CD4-positive, alpha-beta T cell (primary cell): ENCODE results near the gene FGF16. TPM values are rescaled to one million over a fixed set of nuclear protein-coding genes. Genes with fewer than 3 reads are reported as not detected.

Experiments
- ATAC-seq: fragments of 200-7000 bp; cut with Tn5 transposase; one replicate; pipeline ENCODE4 v1.10.0; 2022; ENCODE audit warnings: mild to moderate bottlenecking; ENCODE audit not compliant: poor library complexity
- CTCF ChIA-PET: fragments of 350-600 bp; sonication (Branson Sonifier 250); formaldehyde crosslinking; loops from one replicate; lab custom pipeline; 2021; ENCODE audit warnings: antibody characterized with exemption, inconsistent platforms; lab: Charles Lee
- POLR2A ChIA-PET: fragments of 350-600 bp; sonication (Branson Sonifier 250); formaldehyde crosslinking; loops from one replicate; lab custom pipeline; 2021; ENCODE audit warnings: antibody characterized with exemption, inconsistent platforms; lab: Charles Lee
- DNase-seq, 14 experiments: peaks; one replicate each; pipeline ENCODE4 v3.0.0-alpha.2; 2013 to 2020; ENCODE audit warnings: mixed read lengths in 2 of 14
- H3K27ac ChIP-seq, 2 donors: one replicate each; pipeline versions ENCODE4 v1.5.1 to v1.7.0; 2013; ENCODE audit warnings: low read length in 2 of 2, low read depth in 1 of 2, mild to moderate bottlenecking in 1 of 2
- H3K27me3 ChIP-seq, 2 experiments: 1 replicate in 1 of 2; 2 replicates in 1 of 2; pipeline versions ENCODE4 v1.6.1 to v1.7.0; 2013; ENCODE audit warnings: low read length in 2 of 2, control low read depth in 1 of 2, mild to moderate bottlenecking in 1 of 2, moderate library complexity in 1 of 2; ENCODE audit not compliant: insufficient read depth in 2 of 2, control insufficient read depth in 1 of 2
- H3K36me3 ChIP-seq: one replicate; pipeline ENCODE4 v1.6.1; 2013; ENCODE audit warnings: low read length, control low read depth; ENCODE audit not compliant: insufficient read depth
- H3K4me1 ChIP-seq: one replicate; pipeline ENCODE4 v1.6.1; 2013; ENCODE audit warnings: low read length, control low read depth; ENCODE audit not compliant: insufficient read depth
- H3K4me3 ChIP-seq: one replicate; pipeline ENCODE4 v1.5.1; 2013; ENCODE audit warnings: mild to moderate bottlenecking, low read length, moderate library complexity
- H3K9me3 ChIP-seq, 2 experiments: 1 replicate in 1 of 2; 2 replicates in 1 of 2; pipeline versions ENCODE4 v1.6.1 to v1.7.0; 2013; ENCODE audit warnings: low read length in 2 of 2, mild to moderate bottlenecking in 2 of 2, control low read depth in 1 of 2, moderate library complexity in 1 of 2; ENCODE audit not compliant: control insufficient read depth in 1 of 2, insufficient read depth in 1 of 2
- H3K27ac Mint-ChIP-seq: one replicate; pipeline ENCODE4 v1.8.0; 2020; ENCODE audit warnings: mixed read lengths
- H3K27me3 Mint-ChIP-seq: one replicate; pipeline ENCODE4 v1.8.0; 2021; ENCODE audit warnings: mixed read lengths
- H3K36me3 Mint-ChIP-seq: one replicate; pipeline ENCODE4 v1.8.0; 2021; ENCODE audit warnings: low read depth, mixed read lengths
- H3K4me1 Mint-ChIP-seq: one replicate; pipeline ENCODE4 v1.8.0; 2021; ENCODE audit warnings: low read depth, mixed read lengths
- H3K4me3 Mint-ChIP-seq: one replicate; pipeline ENCODE4 v1.8.0; 2020; ENCODE audit warnings: mild to moderate bottlenecking, mixed read lengths
- H3K9me3 Mint-ChIP-seq: one replicate; pipeline ENCODE4 v1.8.0; 2020; ENCODE audit warnings: mixed read lengths
- intact Hi-C, 2 experiments: fragments of 100-400 bp; cut with DNase I in 1 of 2; cut with micrococcal nuclease in 1 of 2; formaldehyde crosslinking; loops; one replicate each; pipeline versions ENCODE4 v1.15.1 to v1.9.0; 2023 to 2025; cut with DNase I, micrococcal nuclease
- total RNA-seq, 174 experiments: library from RNA in 2 of 174; stranded (reverse) in 2 of 174; gene quantifications; one replicate each; pipeline ENCODE4 v1.2.3 and lab custom pipeline; 2021 to 2026
- TF ChIP-seq, protein P1 (sequence below): fragments of 200-600 bp; IDR thresholded peaks from one replicate; pipeline ENCODE4 v1.8.0; 2022; ENCODE audit warnings: antibody characterized with exemption, mild to moderate bottlenecking

The FGF16 gene
- total RNA-seq, 2 experiments from 2014 or later = not detected

DNA sequence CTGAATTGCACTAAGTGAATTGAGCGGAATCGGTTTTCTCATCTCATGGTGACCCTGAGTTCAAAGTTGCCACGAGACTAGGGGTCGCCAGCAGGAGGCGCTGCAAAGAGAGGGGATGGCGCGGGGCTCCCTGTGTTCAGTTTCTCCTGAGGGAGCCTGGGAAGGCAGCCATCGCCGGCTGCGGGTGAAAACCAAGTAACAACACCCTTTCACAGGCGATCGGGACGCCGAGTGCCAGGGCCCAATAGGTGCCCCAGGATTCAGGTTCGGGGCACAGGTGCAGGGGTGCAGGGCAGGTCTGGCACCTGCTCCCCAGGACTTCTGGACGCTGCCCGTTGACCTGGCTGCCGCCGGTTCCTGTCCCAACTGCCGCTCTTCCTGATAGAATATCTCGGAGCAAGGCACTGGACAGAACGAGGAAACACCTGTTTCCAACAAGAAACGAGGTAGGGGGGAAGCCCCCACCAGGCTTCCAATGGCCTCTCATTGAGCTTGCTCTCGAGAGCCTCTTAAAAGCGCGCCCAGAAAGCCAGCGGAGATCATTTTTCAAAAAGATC, 1.1 kb upstream of the FGF16 start:
- H3K27ac ChIP-seq = no peak overlapping the region
- ATAC-seq (no peak), DNase-seq (peak in 3 of 14 experiments; percentile 1 to 8 (median 7))
- no peak overlapping the region for H3K27ac Mint-ChIP-seq
- H3K9me3 Mint-ChIP-seq = no peaks in the 10 kb centered on the region
- H3K27me3 ChIP-seq = peaks cover 10 to 25% of the 10 kb centered on the region in 2 experiments
- intact Hi-C loops = loop anchor here in 1 of 2 experiments (10.0 kb wide), 1 partner anchor 61 kb away; no protein-coding TSS in a partner anchor
- H3K4me1 ChIP-seq = peaks cover 17% of the 10 kb centered on the region
- peaks cover 47% of the 10 kb centered on the region for H3K27me3 Mint-ChIP-seq
- no peaks in the 10 kb centered on the region for H3K36me3 ChIP-seq
- TF ChIP-seq, protein P1, sequence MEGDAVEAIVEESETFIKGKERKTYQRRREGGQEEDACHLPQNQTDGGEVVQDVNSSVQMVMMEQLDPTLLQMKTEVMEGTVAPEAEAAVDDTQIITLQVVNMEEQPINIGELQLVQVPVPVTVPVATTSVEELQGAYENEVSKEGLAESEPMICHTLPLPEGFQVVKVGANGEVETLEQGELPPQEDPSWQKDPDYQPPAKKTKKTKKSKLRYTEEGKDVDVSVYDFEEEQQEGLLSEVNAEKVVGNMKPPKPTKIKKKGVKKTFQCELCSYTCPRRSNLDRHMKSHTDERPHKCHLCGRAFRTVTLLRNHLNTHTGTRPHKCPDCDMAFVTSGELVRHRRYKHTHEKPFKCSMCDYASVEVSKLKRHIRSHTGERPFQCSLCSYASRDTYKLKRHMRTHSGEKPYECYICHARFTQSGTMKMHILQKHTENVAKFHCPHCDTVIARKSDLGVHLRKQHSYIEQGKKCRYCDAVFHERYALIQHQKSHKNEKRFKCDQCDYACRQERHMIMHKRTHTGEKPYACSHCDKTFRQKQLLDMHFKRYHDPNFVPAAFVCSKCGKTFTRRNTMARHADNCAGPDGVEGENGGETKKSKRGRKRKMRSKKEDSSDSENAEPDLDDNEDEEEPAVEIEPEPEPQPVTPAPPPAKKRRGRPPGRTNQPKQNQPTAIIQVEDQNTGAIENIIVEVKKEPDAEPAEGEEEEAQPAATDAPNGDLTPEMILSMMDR = no peak
- ChIA-PET CTCF (no interaction called here), POLR2A (no interaction called here)
- peak overlapping the region; percentile 85 for H3K4me3 Mint-ChIP-seq
- no peaks in the 10 kb centered on the region for H3K9me3 ChIP-seq
- H3K4me1 Mint-ChIP-seq = peaks cover 6% of the 10 kb centered on the region
- no peaks in the 10 kb centered on the region for H3K36me3 Mint-ChIP-seq
- peak overlapping the region; percentile 37 for H3K4me3 ChIP-seq

DNA sequence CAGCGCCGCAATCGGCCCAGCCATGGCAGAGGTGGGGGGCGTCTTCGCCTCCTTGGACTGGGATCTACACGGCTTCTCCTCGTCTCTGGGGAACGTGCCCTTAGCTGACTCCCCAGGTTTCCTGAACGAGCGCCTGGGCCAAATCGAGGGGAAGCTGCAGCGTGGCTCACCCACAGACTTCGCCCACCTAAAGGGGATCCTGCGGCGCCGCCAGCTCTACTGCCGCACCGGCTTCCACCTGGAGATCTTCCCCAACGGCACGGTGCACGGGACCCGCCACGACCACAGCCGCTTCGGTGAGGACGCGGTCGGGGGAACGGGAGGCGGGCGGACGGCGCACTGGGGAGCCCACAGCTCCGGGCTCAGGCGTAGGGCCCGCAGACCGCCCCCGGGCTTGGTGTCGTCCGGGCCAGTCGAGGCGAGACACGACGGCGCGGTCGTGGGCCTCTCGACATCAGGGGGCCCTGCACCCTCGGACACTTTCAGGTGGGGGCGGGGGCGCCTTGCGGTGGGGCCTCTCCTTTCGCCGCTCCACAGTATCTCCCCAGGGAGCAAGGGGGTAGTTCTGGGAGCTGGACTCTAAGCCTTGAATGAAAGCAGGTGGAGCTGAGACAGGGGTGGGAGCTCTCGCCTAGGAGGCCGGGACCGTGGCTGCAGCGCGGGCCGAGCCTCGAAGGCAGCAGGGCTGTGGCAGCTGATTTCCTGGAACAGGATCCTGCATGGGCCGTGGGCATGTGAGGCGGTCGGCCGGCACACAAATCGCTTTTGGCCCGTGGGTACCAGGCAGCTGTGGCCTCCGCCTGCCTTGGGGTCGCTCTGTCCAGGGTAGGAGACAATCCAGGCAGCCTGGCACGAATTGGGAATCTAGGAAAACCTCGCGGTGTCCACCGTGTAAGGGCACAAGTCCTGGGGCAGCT, 722 bp downstream of the FGF16 start:
- ATAC-seq = no peak
- no peak overlapping the region for H3K4me3 Mint-ChIP-seq
- H3K4me3 ChIP-seq = peak overlapping the region; percentile 24

DNA sequence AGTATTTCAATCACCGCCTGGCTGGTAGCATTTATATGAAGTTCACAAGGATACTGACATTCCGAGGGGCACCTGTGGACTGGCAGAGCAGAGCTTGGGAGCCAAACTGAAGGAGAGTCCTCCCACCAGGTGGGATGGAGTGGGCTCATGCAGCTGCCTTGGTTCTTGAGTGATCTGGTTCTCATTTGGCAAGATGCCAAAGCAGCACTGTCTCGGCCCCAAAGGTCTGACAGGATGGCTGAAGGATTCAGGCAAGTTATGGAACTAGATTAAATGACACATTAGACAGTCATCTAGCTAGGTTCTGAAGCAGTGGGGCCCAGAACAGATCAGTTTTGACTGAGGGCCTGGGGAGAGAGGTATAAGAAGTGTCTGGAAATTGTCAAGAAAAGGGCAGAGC, 3.2 kb downstream of the FGF16 start:
- Histone ChIP-seq H3K36me3 (no peaks in the 10 kb centered on the region), H3K4me3 (no peak overlapping the region), H3K27ac (no peak overlapping the region), H3K4me1 (peaks cover 17% of the 10 kb centered on the region), H3K27me3 (peaks cover 10% of the 10 kb centered on the region in 2 experiments), H3K9me3 (no peaks in the 10 kb centered on the region)
- Mint-ChIP-seq H3K4me1 (peaks cover 6% of the 10 kb centered on the region), H3K4me3 (no peak overlapping the region), H3K27me3 (peaks cover 25% of the 10 kb centered on the region), H3K27ac (no peak overlapping the region), H3K9me3 (no peaks in the 10 kb centered on the region), H3K36me3 (no peaks in the 10 kb centered on the region)
- ChIA-PET CTCF (no interaction called here), POLR2A (no interaction called here)
- TF ChIP-seq, protein P1 = no peak
- intact Hi-C loops = no loop called here
- DNase-seq (no peak), ATAC-seq (no peak)

More for the DNA sequence above, 722 bp downstream of the FGF16 start:
- intact Hi-C loops = loop anchor here in 1 of 2 experiments (10.0 kb wide), 1 partner anchor 63 kb away; no protein-coding TSS in a partner anchor
- no peaks in the 10 kb centered on the region for H3K9me3 Mint-ChIP-seq
- H3K27me3 Mint-ChIP-seq = peaks cover 43% of the 10 kb centered on the region
- no peaks in the 10 kb centered on the region for H3K36me3 Mint-ChIP-seq
- ChIA-PET CTCF (no interaction called here), POLR2A (no interaction called here)
- Histone ChIP-seq H3K27ac (no peak overlapping the region), H3K36me3 (no peaks in the 10 kb centered on the region), H3K27me3 (peaks cover 10 to 19% of the 10 kb centered on the region in 2 experiments), H3K9me3 (no peaks in the 10 kb centered on the region), H3K4me1 (peaks cover 17% of the 10 kb centered on the region)
- no peak overlapping the region for H3K27ac Mint-ChIP-seq
- peaks cover 6% of the 10 kb centered on the region for H3K4me1 Mint-ChIP-seq
- TF ChIP-seq, protein P1 = no peak
- peak in 1 of 14 experiments; percentile 0 for DNase-seq
